ENCODE data around the gene ADGRL1. TPM values are rescaled to one million over a fixed set of nuclear protein-coding genes. Genes with fewer than 3 reads are reported as not detected.
A peak's percentile ranks its signal among the peaks of the same experiment; 100 is the strongest.
"Not testable (repeated sequence)": the region's sequence is repeated elsewhere in the genome, so short reads cannot be mapped to it uniquely, and the experiment has no call there.

ADGRL1 gene
- total RNA-seq, 6 experiments from 2014 or later: 0.46 to 4.6 (median 1.3) TPM

- WGBS (ENCODE audit: insufficient coverage, low coverage, low lambda C conversion rate, missing lambda C conversion rate): 24% methylated on average over 4 of the region's 7 CpGs
- H3K9me3 ChIP-seq; H3K36me3 ChIP-seq; ATAC-seq; H3K4me1 ChIP-seq; H3K27me3 ChIP-seq; H3K4me3 ChIP-seq; DNase-seq; intact Hi-C loops (cut with DNase I); H3K27ac ChIP-seq: not testable (repeated sequence)
These were observed 1.8 kb upstream of the ADGRL1 start for GRCh38 chr19:14207796-14208195.

- intact Hi-C loops (cut with DNase I); H3K4me1 ChIP-seq; H3K9me3 ChIP-seq; H3K27me3 ChIP-seq; H3K36me3 ChIP-seq; H3K27ac ChIP-seq: not testable (repeated sequence)
- TF ChIP-seq POLR2A (IDR thresholded peaks at IDR 0.05): peak; percentile 27
- ATAC-seq (peak; percentile 74 to 86 (median 82)), DNase-seq (peak; percentile 77 to 82 (median 79))
- WGBS (ENCODE audit: insufficient coverage, low coverage, low lambda C conversion rate, missing lambda C conversion rate): 2% methylated on average over 48 of the region's 89 CpGs
- H3K4me3 ChIP-seq: peak overlapping the region; percentile 16 to 44 (median 31)
These were observed 1.1 kb upstream of the ADGRL1 start for GRCh38 chr19:14206737-14207726.

GRCh38 chr19:14206308-14206707, 339 bp upstream of the ADGRL1 start:
- WGBS (ENCODE audit: insufficient coverage, low coverage, low lambda C conversion rate, missing lambda C conversion rate): no CpG with 5 or more reads among the region's 67 CpGs
- intact Hi-C loops (cut with DNase I); H3K27ac ChIP-seq; H3K36me3 ChIP-seq; H3K27me3 ChIP-seq; DNase-seq; H3K9me3 ChIP-seq; ATAC-seq; H3K4me1 ChIP-seq: not testable (repeated sequence)
- peak overlapping the region in 1 of 3 donors; percentile 32 for H3K4me3 ChIP-seq

GRCh38 chr19:14204676-14205451, 1.1 kb downstream of the ADGRL1 start:
- H3K36me3 ChIP-seq; H3K9me3 ChIP-seq; intact Hi-C loops (cut with DNase I); DNase-seq; H3K27ac ChIP-seq; ATAC-seq; H3K27me3 ChIP-seq; H3K4me1 ChIP-seq: not testable (repeated sequence)
- 43% methylated on average over 9 of the region's 28 CpGs for WGBS (ENCODE audit: insufficient coverage, low coverage, low lambda C conversion rate, missing lambda C conversion rate)
- peak overlapping the region in 1 of 3 donors; percentile 32 for H3K4me3 ChIP-seq

GRCh38 chr19:14204219-14204618, 1.8 kb downstream of the ADGRL1 start:
- H3K9me3 ChIP-seq; H3K27me3 ChIP-seq; intact Hi-C loops (cut with DNase I); ATAC-seq; H3K4me1 ChIP-seq; H3K36me3 ChIP-seq; DNase-seq; H3K27ac ChIP-seq; H3K4me3 ChIP-seq: not testable (repeated sequence)
- 52% methylated on average over 7 of the region's 7 CpGs for WGBS (ENCODE audit: insufficient coverage, low coverage, low lambda C conversion rate, missing lambda C conversion rate)

- H3K9me3 ChIP-seq; H3K27me3 ChIP-seq; H3K4me1 ChIP-seq; H3K36me3 ChIP-seq; intact Hi-C loops (cut with DNase I); ATAC-seq; DNase-seq; H3K27ac ChIP-seq; H3K4me3 ChIP-seq: not testable (repeated sequence)
- WGBS (ENCODE audit: insufficient coverage, low coverage, low lambda C conversion rate, missing lambda C conversion rate): 71% methylated on average over 3 of the region's 20 CpGs
These were observed 2.2 kb downstream of the ADGRL1 start for GRCh38 chr19:14203788-14204187.

GRCh38 chr19:14203177-14203576, 2.8 kb downstream of the ADGRL1 start:
- intact Hi-C loops (cut with DNase I): no loop called here
- Histone ChIP-seq H3K4me1 (peaks cover 0 to 5% (median 0%) of the 10 kb centered on the region in 4 donors), H3K27me3 (no peaks in the 10 kb centered on the region), H3K27ac (no peak overlapping the region), H3K9me3 (no peaks in the 10 kb centered on the region), H3K4me3 (no peak overlapping the region), H3K36me3 (no peaks in the 10 kb centered on the region)
- ATAC-seq (no peak), DNase-seq (no peak)
- no peak for TF ChIP-seq CTCF (IDR thresholded peaks at IDR 0.05)
- TF ChIP-seq POLR2A (IDR thresholded peaks at IDR 0.05): no peak
- WGBS (ENCODE audit: insufficient coverage, low coverage, low lambda C conversion rate, missing lambda C conversion rate): 20% methylated on average over 2 of the region's 13 CpGs

GRCh38 chr19:14201481-14201880, 4.5 kb downstream of the ADGRL1 start:
- H3K4me1 ChIP-seq; intact Hi-C loops (cut with DNase I); H3K9me3 ChIP-seq; H3K4me3 ChIP-seq; H3K27me3 ChIP-seq; H3K36me3 ChIP-seq; ATAC-seq; H3K27ac ChIP-seq; DNase-seq: not testable (repeated sequence)
- WGBS (ENCODE audit: insufficient coverage, low coverage, low lambda C conversion rate, missing lambda C conversion rate): 52% methylated on average over 8 of the region's 8 CpGs

All from right lobe of liver (tissue), 6 donors.